Right renal cortex interstitium (tissue), 3 donors: ENCODE measurements around the gene WFDC12. TPM values are rescaled to one million over a fixed set of nuclear protein-coding genes. Genes with fewer than 3 reads are reported as not detected.

Experiments used
- DNase-seq, 3 donors: peaks; one replicate each; pipeline ENCODE4 v3.0.0-alpha.2; 2013; ENCODE audit warnings: low read depth in 3 of 3, low spot score in 2 of 3
- polyA plus RNA-seq, 3 donors: library from polyadenylated mRNA; unstranded; fragments of 120-200 nt; gene quantifications; one replicate each; pipeline ENCODE4 v1.2.1, GENCODE V29; 2013; ENCODE audit not compliant: insufficient read length in 3 of 3

Gene WFDC12
- polyA plus RNA-seq, 3 donors = not detected

- no peak for DNase-seq
Observed at GRCh38 chr20:45115829-45116228, 8.4 kb downstream of the WFDC12 start.

- DNase-seq = no peak
Observed at GRCh38 chr20:45115386-45115774, 8.9 kb downstream of the WFDC12 start.

- DNase-seq = no peak
Observed at GRCh38 chr20:45114465-45115385, 9.5 kb downstream of the WFDC12 start, which contains the start of gene WFDC5. Gene WFDC5, minus strand, starts transcription at chr20:45115174. Its CDS starts 91 bp downstream, at chr20:45115083.

- no peak for DNase-seq
Observed at GRCh38 chr20:45113865-45114264, 10.4 kb downstream of the WFDC12 start.

- DNase-seq = no peak
Observed at GRCh38 chr20:45112754-45113153, 11.5 kb downstream of the WFDC12 start.

GRCh38 chr20:45111799-45112471 lies 12.3 kb downstream of the WFDC12 start:
- DNase-seq = no peak

GRCh38 chr20:45111285-45111684 lies 13.0 kb downstream of the WFDC12 start:
- no peak for DNase-seq

- no peak for DNase-seq
Observed at GRCh38 chr20:45110301-45110700, 14.0 kb downstream of the WFDC12 start.

GRCh38 chr20:45109634-45110033 lies 14.6 kb downstream of the WFDC12 start:
- no peak for DNase-seq

- DNase-seq = no peak
Observed at GRCh38 chr20:45105317-45105716, 18.9 kb downstream of the WFDC12 start.

- DNase-seq = no peak
Observed at GRCh38 chr20:45104786-45105185, 19.5 kb downstream of the WFDC12 start.

- DNase-seq = no peak
Observed at GRCh38 chr20:45103072-45103471, 21.2 kb downstream of the WFDC12 start.

- no peak for DNase-seq
Observed at GRCh38 chr20:45101333-45101850, 22.9 kb downstream of the WFDC12 start.

GRCh38 chr20:45100563-45101245 lies 23.6 kb downstream of the WFDC12 start, which contains the start of gene KCNS1:
Gene KCNS1, minus strand, starts transcription at chr20:45101127. Its CDS starts 1,891 bp downstream, at chr20:45099236.
- DNase-seq = no peak

GRCh38 chr20:45098103-45098773 lies 26.0 kb downstream of the WFDC12 start:
- DNase-seq = no peak

- DNase-seq = no peak
Observed at GRCh38 chr20:45097485-45098102, 26.7 kb downstream of the WFDC12 start.

- no peak for DNase-seq
Observed at GRCh38 chr20:45096781-45097180, 27.5 kb downstream of the WFDC12 start.

- no peak for DNase-seq
Observed at GRCh38 chr20:45095805-45096238, 28.4 kb downstream of the WFDC12 start.

GRCh38 chr20:45094864-45095574 lies 29.2 kb downstream of the WFDC12 start:
- no peak for DNase-seq
